GM10266 (cell line): ENCODE results near the gene CNTN4.

Experiments used
- DNase-seq: peaks from one replicate; pipeline ENCODE4 v3.0.0; 2012; ENCODE audit errors: extremely low spot score
- CTCF ChIP-seq: IDR thresholded peaks from 2 replicates; pipeline ENCODE4 v1.5.1; 2012; ENCODE audit warnings: mild to moderate bottlenecking, low read depth; ENCODE audit not compliant: control insufficient read depth, insufficient read depth; ENCODE audit errors: missing control alignments

The CNTN4 gene

GRCh38 chr3:2948882-2949281 is 850.2 kb downstream of the CNTN4 start:
- TF ChIP-seq CTCF, result no peak
- no peak for DNase-seq

- no peak for DNase-seq
- no peak for TF ChIP-seq CTCF
Measured at GRCh38 chr3:2950159-2950558, 851.5 kb downstream of the CNTN4 start.

- TF ChIP-seq CTCF, result no peak
- DNase-seq, result no peak
Measured at GRCh38 chr3:2957115-2957514, 858.4 kb downstream of the CNTN4 start.

- TF ChIP-seq CTCF, result no peak
- DNase-seq, result no peak
Measured at GRCh38 chr3:2958551-2958950, 859.9 kb downstream of the CNTN4 start.

- TF ChIP-seq CTCF, result no peak
- no peak for DNase-seq
Measured at GRCh38 chr3:2961576-2961975, 862.9 kb downstream of the CNTN4 start.

GRCh38 chr3:2967871-2968270 is 869.2 kb downstream of the CNTN4 start:
- DNase-seq, result no peak
- TF ChIP-seq CTCF, result no peak

GRCh38 chr3:2968475-2968874 is 869.8 kb downstream of the CNTN4 start:
- no peak for TF ChIP-seq CTCF
- no peak for DNase-seq
